Progenitor cell of endocrine pancreas (in vitro differentiated cells): ENCODE results near the gene GPR55. TPM values are rescaled to one million over a fixed set of nuclear protein-coding genes. Genes with fewer than 3 reads are reported as not detected.

Experiments used
- DNase-seq: peaks from one replicate; pipeline ENCODE4 v3.0.0; 2021; ENCODE audit warnings: low spot score; ENCODE audit not compliant: unreplicated experiment
- H3K27ac Mint-ChIP-seq: 2 replicates; pipeline ENCODE4 v1.8.0; 2021; ENCODE audit warnings: mild to moderate bottlenecking, moderate library complexity, mixed read lengths
- H3K27me3 Mint-ChIP-seq: 2 replicates; pipeline ENCODE4 v1.8.0; 2021; ENCODE audit warnings: mixed read lengths
- H3K36me3 Mint-ChIP-seq: 2 replicates; pipeline ENCODE4 v1.8.0; 2022; ENCODE audit warnings: mixed read lengths; ENCODE audit not compliant: insufficient read depth
- H3K4me1 Mint-ChIP-seq: 2 replicates; pipeline ENCODE4 v1.8.0; 2021; ENCODE audit warnings: low read depth, mixed read lengths
- H3K4me3 Mint-ChIP-seq: 2 replicates; pipeline ENCODE4 v1.8.0; 2021; ENCODE audit warnings: low read depth, mild to moderate bottlenecking, moderate library complexity, mixed read lengths
- H3K9me3 Mint-ChIP-seq: 2 replicates; pipeline ENCODE4 v1.8.0; 2021; ENCODE audit warnings: low read depth, mixed read lengths
- total RNA-seq: library from RNA; stranded (reverse); gene quantifications from 2 replicates; pipeline ENCODE4 v1.2.1, GENCODE V29; 2021
- TF ChIP-seq, protein P1 (sequence below): fragments of 200-600 bp; sonication (generic); IDR thresholded peaks from one replicate; pipeline ENCODE4 v1.5.0; 2021; ENCODE audit warnings: antibody characterized with exemption, mild to moderate bottlenecking; ENCODE audit not compliant: unreplicated experiment

Gene GPR55
- total RNA-seq, 1 donor from 2014 or later: not detected

DNA sequence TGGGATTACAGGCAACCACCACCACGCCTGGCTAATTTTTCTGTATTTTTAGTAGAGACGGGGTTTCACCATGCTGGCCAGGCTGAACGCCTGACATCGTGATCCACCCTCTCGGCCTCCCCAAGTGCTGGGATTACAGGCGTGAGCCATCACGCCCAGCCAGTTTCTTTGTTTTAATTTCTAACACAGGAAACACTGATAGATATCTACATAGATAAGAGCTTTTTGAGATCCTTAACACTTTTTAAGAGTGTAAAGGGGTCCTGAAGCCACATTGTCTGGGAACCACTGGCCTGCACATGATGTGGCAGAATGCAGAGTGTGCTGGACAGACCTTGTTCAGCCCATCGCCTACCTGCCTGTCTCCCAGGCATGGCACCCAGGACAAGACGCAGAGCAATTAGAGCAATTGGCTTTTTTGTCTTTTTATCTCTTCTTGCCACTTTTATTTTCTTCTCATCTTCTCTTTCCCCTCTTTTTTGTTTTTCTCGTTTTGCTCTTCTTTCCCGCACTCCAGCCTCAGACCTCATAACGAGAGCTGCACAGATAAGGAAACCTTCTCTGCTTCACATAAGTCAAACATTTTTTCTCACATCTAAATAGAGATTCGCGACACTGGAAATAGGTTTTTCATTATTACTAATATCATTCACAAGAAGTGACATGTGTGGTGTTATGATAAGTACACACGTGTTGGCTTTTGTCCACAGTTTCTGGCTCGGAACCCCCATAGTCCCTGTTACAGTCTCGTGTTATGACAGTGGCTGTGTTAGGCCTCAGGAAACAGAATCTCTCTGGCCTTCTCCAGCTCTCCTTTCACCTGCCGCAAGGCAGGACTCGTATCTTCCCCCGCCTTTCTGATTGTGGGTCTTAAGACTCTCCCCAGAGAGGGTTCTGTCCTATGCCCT is 25.2 kb upstream of the GPR55 start:
- no peaks in the 10 kb centered on the region for H3K36me3 Mint-ChIP-seq
- H3K4me3 Mint-ChIP-seq: no peak overlapping the region
- TF ChIP-seq, protein P1, sequence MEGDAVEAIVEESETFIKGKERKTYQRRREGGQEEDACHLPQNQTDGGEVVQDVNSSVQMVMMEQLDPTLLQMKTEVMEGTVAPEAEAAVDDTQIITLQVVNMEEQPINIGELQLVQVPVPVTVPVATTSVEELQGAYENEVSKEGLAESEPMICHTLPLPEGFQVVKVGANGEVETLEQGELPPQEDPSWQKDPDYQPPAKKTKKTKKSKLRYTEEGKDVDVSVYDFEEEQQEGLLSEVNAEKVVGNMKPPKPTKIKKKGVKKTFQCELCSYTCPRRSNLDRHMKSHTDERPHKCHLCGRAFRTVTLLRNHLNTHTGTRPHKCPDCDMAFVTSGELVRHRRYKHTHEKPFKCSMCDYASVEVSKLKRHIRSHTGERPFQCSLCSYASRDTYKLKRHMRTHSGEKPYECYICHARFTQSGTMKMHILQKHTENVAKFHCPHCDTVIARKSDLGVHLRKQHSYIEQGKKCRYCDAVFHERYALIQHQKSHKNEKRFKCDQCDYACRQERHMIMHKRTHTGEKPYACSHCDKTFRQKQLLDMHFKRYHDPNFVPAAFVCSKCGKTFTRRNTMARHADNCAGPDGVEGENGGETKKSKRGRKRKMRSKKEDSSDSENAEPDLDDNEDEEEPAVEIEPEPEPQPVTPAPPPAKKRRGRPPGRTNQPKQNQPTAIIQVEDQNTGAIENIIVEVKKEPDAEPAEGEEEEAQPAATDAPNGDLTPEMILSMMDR: no peak
- DNase-seq: no peak
- no peak overlapping the region for H3K27ac Mint-ChIP-seq
- no peaks in the 10 kb centered on the region for H3K4me1 Mint-ChIP-seq
- H3K9me3 Mint-ChIP-seq: no peaks in the 10 kb centered on the region
- H3K27me3 Mint-ChIP-seq: peaks cover 15% of the 10 kb centered on the region

DNA sequence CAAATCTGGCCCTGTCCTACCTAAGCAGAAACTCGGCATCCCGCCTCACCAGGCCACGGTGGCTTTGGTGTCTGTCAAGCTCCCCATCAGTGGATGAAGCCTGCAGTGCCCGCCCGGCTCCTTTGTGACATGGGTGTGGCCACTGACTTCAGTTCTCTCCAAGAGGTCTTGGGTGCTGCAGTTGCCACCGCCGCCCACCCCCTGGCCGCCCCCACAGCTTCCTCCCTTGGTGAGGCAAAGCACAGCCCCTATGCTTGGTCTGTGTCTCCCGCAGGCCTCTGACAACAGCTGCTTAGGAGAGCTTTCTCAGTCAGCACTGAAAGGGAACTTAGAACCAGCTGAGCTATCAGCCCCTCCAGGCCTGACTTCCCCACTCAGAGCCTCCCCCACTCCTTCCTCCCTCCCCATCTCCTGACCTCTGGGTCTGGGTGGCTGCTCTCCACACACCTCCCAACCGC is 22.9 kb upstream of the GPR55 start:
- TF ChIP-seq, protein P1: no peak
- H3K4me3 Mint-ChIP-seq: no peak overlapping the region
- no peaks in the 10 kb centered on the region for H3K36me3 Mint-ChIP-seq
- DNase-seq: no peak
- H3K9me3 Mint-ChIP-seq: no peaks in the 10 kb centered on the region
- H3K27ac Mint-ChIP-seq: no peak overlapping the region
- peaks cover 8% of the 10 kb centered on the region for H3K27me3 Mint-ChIP-seq
- H3K4me1 Mint-ChIP-seq: no peaks in the 10 kb centered on the region

DNA sequence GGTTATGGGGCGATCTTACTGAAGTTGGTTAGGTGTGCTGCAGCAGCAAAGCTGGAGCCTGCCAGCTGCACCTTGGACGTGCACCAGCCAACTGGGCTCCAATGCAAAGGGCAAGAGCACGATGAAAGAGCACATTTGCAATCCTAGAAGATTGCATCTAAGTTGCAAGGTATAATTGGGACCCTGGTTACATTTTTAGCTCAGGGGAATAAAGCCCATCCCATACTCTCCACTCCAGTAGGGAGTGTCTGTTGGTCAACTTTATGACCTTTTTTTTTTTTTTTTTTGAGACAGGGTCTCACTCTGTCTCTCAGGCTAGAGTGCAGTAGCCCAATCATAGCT is 22.2 kb upstream of the GPR55 start:
- Mint-ChIP-seq H3K36me3 (no peaks in the 10 kb centered on the region), H3K27me3 (peaks cover 8% of the 10 kb centered on the region), H3K9me3 (no peaks in the 10 kb centered on the region), H3K4me1 (no peaks in the 10 kb centered on the region), H3K4me3 (no peak overlapping the region), H3K27ac (no peak overlapping the region)
- no peak for DNase-seq
- TF ChIP-seq, protein P1: no peak

DNA sequence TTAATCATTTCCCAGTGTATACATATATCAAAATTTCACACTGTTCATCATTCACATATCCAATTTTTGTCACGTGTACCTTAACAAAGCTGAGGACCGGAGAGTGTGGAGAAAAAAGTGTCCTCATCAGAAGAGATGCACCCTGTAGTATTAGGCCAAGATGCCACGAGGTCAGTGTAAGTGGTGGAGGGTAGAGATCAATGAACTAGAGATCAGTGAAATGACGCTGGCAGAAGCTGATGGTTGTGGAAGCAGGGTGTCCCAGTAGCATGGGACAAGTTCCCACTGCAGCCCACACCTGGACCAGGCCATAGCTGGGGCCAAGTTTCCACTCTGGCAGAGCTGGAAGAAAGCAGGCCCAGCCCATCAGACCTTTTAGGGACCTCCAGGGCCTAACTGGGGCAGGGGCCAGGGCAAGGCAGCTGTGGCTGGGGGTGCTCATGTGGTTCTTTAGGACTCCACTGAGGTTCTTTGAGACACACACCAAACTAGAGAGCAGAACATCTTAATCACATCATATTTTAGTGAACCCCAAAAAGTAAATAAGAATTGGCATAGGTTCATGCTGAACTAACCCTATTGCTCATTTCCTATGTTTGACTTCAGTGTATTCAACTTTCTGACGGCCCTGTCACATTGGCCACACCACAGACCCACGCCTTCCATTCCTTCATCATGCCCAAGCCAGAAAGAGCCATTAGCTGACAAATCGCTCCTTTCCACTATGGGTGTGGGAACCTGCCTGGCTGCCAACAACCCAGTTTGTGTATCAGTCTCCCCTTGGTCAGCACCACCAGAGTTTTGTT is 21.6 kb upstream of the GPR55 start:
- H3K4me1 Mint-ChIP-seq: no peaks in the 10 kb centered on the region
- H3K27ac Mint-ChIP-seq: no peak overlapping the region
- no peak for DNase-seq
- TF ChIP-seq, protein P1: no peak
- H3K9me3 Mint-ChIP-seq: no peaks in the 10 kb centered on the region
- H3K4me3 Mint-ChIP-seq: no peak overlapping the region
- H3K27me3 Mint-ChIP-seq: peaks cover 10% of the 10 kb centered on the region
- H3K36me3 Mint-ChIP-seq: no peaks in the 10 kb centered on the region

DNA sequence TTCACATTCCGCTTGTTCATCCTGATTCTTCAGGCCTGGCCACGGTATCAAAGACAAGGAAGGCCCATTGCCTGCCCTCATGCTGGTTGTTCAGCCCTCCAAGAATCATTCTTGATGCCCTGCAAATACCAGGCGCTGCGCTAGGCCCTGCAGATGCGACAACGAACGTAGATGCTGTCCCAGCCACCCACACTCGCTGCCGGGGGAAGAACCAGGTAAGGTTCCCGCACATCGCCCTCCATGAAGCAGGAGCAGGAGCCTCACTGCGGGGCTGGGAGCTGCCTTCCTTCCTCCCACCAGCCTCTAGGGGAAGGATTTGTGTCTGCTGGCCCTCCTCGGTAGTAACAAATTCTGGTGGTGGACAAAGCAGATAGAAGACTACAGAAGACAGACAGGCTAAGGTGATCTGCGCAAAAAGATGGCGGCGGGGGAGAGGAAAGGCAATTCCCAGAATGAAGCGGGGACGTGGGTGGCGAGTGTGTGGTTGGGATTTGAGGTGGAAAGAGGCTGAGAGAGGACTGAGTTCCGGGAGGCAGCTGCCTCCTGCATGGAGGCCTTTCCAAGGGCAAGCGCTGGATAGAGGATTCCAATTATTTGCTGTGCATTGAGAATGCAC is 19.8 kb upstream of the GPR55 start:
- H3K4me1 Mint-ChIP-seq: no peaks in the 10 kb centered on the region
- no peak overlapping the region for H3K27ac Mint-ChIP-seq
- no peaks in the 10 kb centered on the region for H3K36me3 Mint-ChIP-seq
- DNase-seq: no peak
- peaks cover 6% of the 10 kb centered on the region for H3K27me3 Mint-ChIP-seq
- H3K4me3 Mint-ChIP-seq: no peak overlapping the region
- TF ChIP-seq, protein P1: no peak
- H3K9me3 Mint-ChIP-seq: no peaks in the 10 kb centered on the region
